ENCODE measurements around the gene ST3GAL2. TPM values are rescaled to one million over a fixed set of nuclear protein-coding genes. Genes with fewer than 3 reads are reported as not detected.

Gene ST3GAL2, protein sequence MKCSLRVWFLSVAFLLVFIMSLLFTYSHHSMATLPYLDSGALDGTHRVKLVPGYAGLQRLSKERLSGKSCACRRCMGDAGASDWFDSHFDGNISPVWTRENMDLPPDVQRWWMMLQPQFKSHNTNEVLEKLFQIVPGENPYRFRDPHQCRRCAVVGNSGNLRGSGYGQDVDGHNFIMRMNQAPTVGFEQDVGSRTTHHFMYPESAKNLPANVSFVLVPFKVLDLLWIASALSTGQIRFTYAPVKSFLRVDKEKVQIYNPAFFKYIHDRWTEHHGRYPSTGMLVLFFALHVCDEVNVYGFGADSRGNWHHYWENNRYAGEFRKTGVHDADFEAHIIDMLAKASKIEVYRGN
- total RNA-seq (2021): 46.0 to 49.4 TPM (median 46.2 TPM) in 3 replicates
- Bru-seq, nascent RNA: percentile 72 among the genes with signal in this experiment
- long read RNA-seq, experiment 1, full-length matches to known transcripts: 124 of 181 reads
- long read RNA-seq, experiment 1, partial matches to known transcripts: 9 of 181 reads
- long read RNA-seq, experiment 1, other reads (novel, unspliced or antisense): 48 of 181 reads
- long read RNA-seq, experiment 2, full-length matches to known transcripts: 16 of 37 reads
- long read RNA-seq, experiment 2, partial matches to known transcripts: 2 of 37 reads
- long read RNA-seq, experiment 2, other reads (novel, unspliced or antisense): 19 of 37 reads
- long read RNA-seq, experiment 3, partial matches to known transcripts: 0 of 2 reads
- long read RNA-seq, experiment 3, other reads (novel, unspliced or antisense): 2 of 2 reads

- peak; percentile 98 for DNase-seq (ENCODE audit: low spot score)
- ChIA-PET CTCF (interaction anchor here (0.9 to 2.9 kb wide), 6 partner anchors 17 to 86 kb away, joined by 3 to 16 read pairs (median 4); no protein-coding TSS in a partner anchor), POLR2A (interaction anchor here (0.9 to 1.5 kb wide), 6 partner anchors 11 to 58 kb away, joined by 3 to 9 read pairs (median 4); partner anchors contain the start of gene FCSK)
- Mint-ChIP-seq H3K27me3 (ENCODE audit: low read depth) (no peaks in the 10 kb centered on the region), H3K4me3 (peak within 1 kb of the TSS; percentile 99), H3K27ac (peak within 1 kb of the TSS; percentile 96), H3K4me1 (peaks cover 37% of the 10 kb centered on the region), H3K36me3 (peaks cover 4% of the 10 kb centered on the region; the same call in 1 of the 2 replicates), H3K9me3 (no peaks in the 10 kb centered on the region)
- ATAC-seq: peak; percentile 85
- TF ChIP-seq E2F5 (CRISPR knock-in tag; IDR thresholded peaks at IDR 0.05) (no peak), FOXK1 (CRISPR knock-in tag; IDR thresholded peaks at IDR 0.05) (0 out of 2 replicates have a peak, but pooled peaks have one; percentile 42), ETV6 (CRISPR knock-in tag; IDR thresholded peaks at IDR 0.05) (peak; percentile 83; the same call in 1 of the 2 replicates), FOXP1 (CRISPR knock-in tag; IDR thresholded peaks at IDR 0.05; ENCODE audit: borderline replicate concordance) (peak; percentile 77; the same call in 1 of the 2 replicates), MYBL2 (CRISPR knock-in tag; IDR thresholded peaks at IDR 0.05) (peak; percentile 44; the same call in 1 of the 2 replicates), ZNF423 (CRISPR knock-in tag; IDR thresholded peaks at IDR 0.05) (no peak), HMGXB4 (CRISPR knock-in tag; IDR thresholded peaks at IDR 0.05) (peak; percentile 39; the same call in 1 of the 2 replicates), EMX1 (CRISPR knock-in tag; IDR thresholded peaks at IDR 0.05) (peak; percentile 72; the same call in 1 of the 2 replicates), SP1 (CRISPR knock-in tag; conservative IDR thresholded peaks at IDR 0.05) (peak; percentile 87), CBFB (CRISPR knock-in tag; IDR thresholded peaks at IDR 0.05; ENCODE audit: low read depth) (0 out of 2 replicates have a peak, but pooled peaks have one; percentile 39), OVOL2 (CRISPR knock-in tag; IDR thresholded peaks at IDR 0.05; ENCODE audit: borderline replicate concordance) (no peak), ZSCAN18 (CRISPR knock-in tag; IDR thresholded peaks at IDR 0.05) (peak; percentile 89; the same call in 1 of the 2 replicates)
- TF ChIP-seq, protein P1, sequence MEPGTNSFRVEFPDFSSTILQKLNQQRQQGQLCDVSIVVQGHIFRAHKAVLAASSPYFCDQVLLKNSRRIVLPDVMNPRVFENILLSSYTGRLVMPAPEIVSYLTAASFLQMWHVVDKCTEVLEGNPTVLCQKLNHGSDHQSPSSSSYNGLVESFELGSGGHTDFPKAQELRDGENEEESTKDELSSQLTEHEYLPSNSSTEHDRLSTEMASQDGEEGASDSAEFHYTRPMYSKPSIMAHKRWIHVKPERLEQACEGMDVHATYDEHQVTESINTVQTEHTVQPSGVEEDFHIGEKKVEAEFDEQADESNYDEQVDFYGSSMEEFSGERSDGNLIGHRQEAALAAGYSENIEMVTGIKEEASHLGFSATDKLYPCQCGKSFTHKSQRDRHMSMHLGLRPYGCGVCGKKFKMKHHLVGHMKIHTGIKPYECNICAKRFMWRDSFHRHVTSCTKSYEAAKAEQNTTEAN (CRISPR knock-in tag; IDR thresholded peaks at IDR 0.05): 0 out of 2 replicates have a peak, but pooled peaks have one; percentile 57
- TF ChIP-seq, protein P2, sequence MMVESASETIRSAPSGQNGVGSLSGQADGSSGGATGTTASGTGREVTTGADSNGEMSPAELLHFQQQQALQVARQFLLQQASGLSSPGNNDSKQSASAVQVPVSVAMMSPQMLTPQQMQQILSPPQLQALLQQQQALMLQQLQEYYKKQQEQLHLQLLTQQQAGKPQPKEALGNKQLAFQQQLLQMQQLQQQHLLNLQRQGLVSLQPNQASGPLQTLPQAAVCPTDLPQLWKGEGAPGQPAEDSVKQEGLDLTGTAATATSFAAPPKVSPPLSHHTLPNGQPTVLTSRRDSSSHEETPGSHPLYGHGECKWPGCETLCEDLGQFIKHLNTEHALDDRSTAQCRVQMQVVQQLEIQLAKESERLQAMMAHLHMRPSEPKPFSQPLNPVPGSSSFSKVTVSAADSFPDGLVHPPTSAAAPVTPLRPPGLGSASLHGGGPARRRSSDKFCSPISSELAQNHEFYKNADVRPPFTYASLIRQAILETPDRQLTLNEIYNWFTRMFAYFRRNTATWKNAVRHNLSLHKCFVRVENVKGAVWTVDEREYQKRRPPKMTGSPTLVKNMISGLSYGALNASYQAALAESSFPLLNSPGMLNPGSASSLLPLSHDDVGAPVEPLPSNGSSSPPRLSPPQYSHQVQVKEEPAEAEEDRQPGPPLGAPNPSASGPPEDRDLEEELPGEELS (CRISPR knock-in tag; IDR thresholded peaks at IDR 0.05): peak; percentile 65; the same call in 1 of the 2 replicates
- TF ChIP-seq, protein P3, sequence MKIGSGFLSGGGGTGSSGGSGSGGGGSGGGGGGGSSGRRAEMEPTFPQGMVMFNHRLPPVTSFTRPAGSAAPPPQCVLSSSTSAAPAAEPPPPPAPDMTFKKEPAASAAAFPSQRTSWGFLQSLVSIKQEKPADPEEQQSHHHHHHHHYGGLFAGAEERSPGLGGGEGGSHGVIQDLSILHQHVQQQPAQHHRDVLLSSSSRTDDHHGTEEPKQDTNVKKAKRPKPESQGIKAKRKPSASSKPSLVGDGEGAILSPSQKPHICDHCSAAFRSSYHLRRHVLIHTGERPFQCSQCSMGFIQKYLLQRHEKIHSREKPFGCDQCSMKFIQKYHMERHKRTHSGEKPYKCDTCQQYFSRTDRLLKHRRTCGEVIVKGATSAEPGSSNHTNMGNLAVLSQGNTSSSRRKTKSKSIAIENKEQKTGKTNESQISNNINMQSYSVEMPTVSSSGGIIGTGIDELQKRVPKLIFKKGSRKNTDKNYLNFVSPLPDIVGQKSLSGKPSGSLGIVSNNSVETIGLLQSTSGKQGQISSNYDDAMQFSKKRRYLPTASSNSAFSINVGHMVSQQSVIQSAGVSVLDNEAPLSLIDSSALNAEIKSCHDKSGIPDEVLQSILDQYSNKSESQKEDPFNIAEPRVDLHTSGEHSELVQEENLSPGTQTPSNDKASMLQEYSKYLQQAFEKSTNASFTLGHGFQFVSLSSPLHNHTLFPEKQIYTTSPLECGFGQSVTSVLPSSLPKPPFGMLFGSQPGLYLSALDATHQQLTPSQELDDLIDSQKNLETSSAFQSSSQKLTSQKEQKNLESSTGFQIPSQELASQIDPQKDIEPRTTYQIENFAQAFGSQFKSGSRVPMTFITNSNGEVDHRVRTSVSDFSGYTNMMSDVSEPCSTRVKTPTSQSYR (CRISPR knock-in tag; IDR thresholded peaks at IDR 0.05): peak; percentile 95
- TF ChIP-seq, protein P4, sequence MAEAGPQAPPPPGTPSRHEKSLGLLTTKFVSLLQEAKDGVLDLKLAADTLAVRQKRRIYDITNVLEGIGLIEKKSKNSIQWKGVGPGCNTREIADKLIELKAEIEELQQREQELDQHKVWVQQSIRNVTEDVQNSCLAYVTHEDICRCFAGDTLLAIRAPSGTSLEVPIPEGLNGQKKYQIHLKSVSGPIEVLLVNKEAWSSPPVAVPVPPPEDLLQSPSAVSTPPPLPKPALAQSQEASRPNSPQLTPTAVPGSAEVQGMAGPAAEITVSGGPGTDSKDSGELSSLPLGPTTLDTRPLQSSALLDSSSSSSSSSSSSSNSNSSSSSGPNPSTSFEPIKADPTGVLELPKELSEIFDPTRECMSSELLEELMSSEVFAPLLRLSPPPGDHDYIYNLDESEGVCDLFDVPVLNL (CRISPR knock-in tag; IDR thresholded peaks at IDR 0.05; ENCODE audit: borderline replicate concordance, low read depth): no peak
Observed at GRCh38 chr16:70438969-70439862, at the start of gene ST3GAL2. ST3GAL2 (minus strand) TSS chr16:70439100; CDS start chr16:70398530, 40,570 bp downstream.

Measured in WTC11 (cell line).